Lower lobe of right lung (tissue), 2 donors: Measurements from ENCODE around the gene TANC1. TPM values are rescaled to one million over a fixed set of nuclear protein-coding genes. Genes with fewer than 3 reads are reported as not detected.

Source experiments
- ATAC-seq, 2 donors: fragments of 200-7000 bp; cut with Tn5 transposase; one replicate each; pipeline ENCODE4 v1.9.1; 2020 to 2022; ENCODE audit warnings: mild to moderate bottlenecking in 2 of 2, moderate library complexity in 2 of 2
- DNase-seq: peaks from one replicate; pipeline ENCODE4 v3.0.0-alpha.2; 2020
- H3K27ac ChIP-seq: fragments of 200-600 bp; one replicate; pipeline ENCODE4 v1.8.0; 2022
- H3K27me3 ChIP-seq: fragments of 200-600 bp; one replicate; pipeline ENCODE4 v1.8.0; 2022; ENCODE audit warnings: low read depth
- H3K36me3 ChIP-seq: fragments of 200-600 bp; one replicate; pipeline ENCODE4 v1.8.0; 2022; ENCODE audit warnings: mild to moderate bottlenecking
- H3K4me1 ChIP-seq: fragments of 200-600 bp; one replicate; pipeline ENCODE4 v1.8.0; 2022
- H3K4me3 ChIP-seq: fragments of 200-600 bp; one replicate; pipeline ENCODE4 v1.8.0; 2022; ENCODE audit warnings: mild to moderate bottlenecking
- H3K9me3 ChIP-seq: fragments of 200-600 bp; one replicate; pipeline ENCODE4 v1.8.0; 2022
- CTCF ChIP-seq: fragments of 200-600 bp; IDR thresholded peaks from one replicate; pipeline ENCODE4 v1.8.0; 2022; ENCODE audit warnings: antibody characterized with exemption, mild to moderate bottlenecking
- intact Hi-C: fragments of 100-400 bp; cut with DNase I; formaldehyde crosslinking; loops from one replicate; pipeline ENCODE4 v1.11.0; 2022
- total RNA-seq: library from RNA; stranded (reverse); fragmentation: NEBNext Ultra II Directional; extraction: Animal tissue kit (Norgen Biotek cat#: 25700); gene quantifications from one replicate; pipeline ENCODE4 v1.2.1, GENCODE V29; 2021
- donor health status: DM: no; HTN: yes; CAD: no; lungs with severe emphysema.

The TANC1 gene
- total RNA-seq, 1 donor from 2014 or later: 39.5 TPM

GRCh38 chr2:159090514-159091201 lies 122.2 kb downstream of the TANC1 start:
- Histone ChIP-seq H3K4me3 (no peak overlapping the region), H3K4me1 (peaks cover 78% of the 10 kb centered on the region), H3K27me3 (no peaks in the 10 kb centered on the region), H3K27ac (peak overlapping the region; percentile 60), H3K9me3 (no peaks in the 10 kb centered on the region), H3K36me3 (no peaks in the 10 kb centered on the region)
- DNase-seq: no peak
- no peak for TF ChIP-seq CTCF
- intact Hi-C loops: no loop called here
- peak in 1 of 2 donors; percentile 46 for ATAC-seq

GRCh38 chr2:159091381-159091780 lies 122.9 kb downstream of the TANC1 start:
- H3K36me3 ChIP-seq: no peaks in the 10 kb centered on the region
- no peak for TF ChIP-seq CTCF
- no peak overlapping the region for H3K4me3 ChIP-seq
- DNase-seq: no peak
- H3K27ac ChIP-seq: peak overlapping the region; percentile 60
- peaks cover 4% of the 10 kb centered on the region for H3K9me3 ChIP-seq
- peaks cover 70% of the 10 kb centered on the region for H3K4me1 ChIP-seq
- intact Hi-C loops: no loop called here
- H3K27me3 ChIP-seq: no peaks in the 10 kb centered on the region
- peak in 1 of 2 donors; percentile 15 for ATAC-seq

- peaks cover 66% of the 10 kb centered on the region for H3K4me1 ChIP-seq
- ATAC-seq (peak; percentile 61 to 65), DNase-seq (no peak)
- no peaks in the 10 kb centered on the region for H3K27me3 ChIP-seq
- intact Hi-C loops: no loop called here
- no peak overlapping the region for H3K4me3 ChIP-seq
- TF ChIP-seq CTCF: no peak
- H3K27ac ChIP-seq: peak overlapping the region; percentile 60
- peaks cover 5% of the 10 kb centered on the region for H3K9me3 ChIP-seq
- H3K36me3 ChIP-seq: no peaks in the 10 kb centered on the region
Observed at GRCh38 chr2:159091976-159092375, 123.5 kb downstream of the TANC1 start.

GRCh38 chr2:159093497-159093896 lies 125.1 kb downstream of the TANC1 start:
- intact Hi-C loops: no loop called here
- Histone ChIP-seq H3K9me3 (peaks cover 5% of the 10 kb centered on the region), H3K27ac (peak overlapping the region; percentile 71), H3K4me3 (no peak overlapping the region), H3K36me3 (no peaks in the 10 kb centered on the region), H3K4me1 (peaks cover 80% of the 10 kb centered on the region), H3K27me3 (no peaks in the 10 kb centered on the region)
- ATAC-seq: no peak
- TF ChIP-seq CTCF: no peak
- DNase-seq: no peak

- peaks cover 5% of the 10 kb centered on the region for H3K9me3 ChIP-seq
- no peaks in the 10 kb centered on the region for H3K36me3 ChIP-seq
- no peak overlapping the region for H3K4me3 ChIP-seq
- intact Hi-C loops: no loop called here
- DNase-seq (peak; percentile 46), ATAC-seq (peak; percentile 16 to 21)
- TF ChIP-seq CTCF: no peak
- H3K27me3 ChIP-seq: no peaks in the 10 kb centered on the region
- peaks cover 81% of the 10 kb centered on the region for H3K4me1 ChIP-seq
- peak overlapping the region; percentile 71 for H3K27ac ChIP-seq
Observed at GRCh38 chr2:159094173-159094737, 125.8 kb downstream of the TANC1 start.
